K562 (cell line): ENCODE results near the gene PTAR1. TPM values are rescaled to one million over a fixed set of nuclear protein-coding genes. Genes with fewer than 3 reads are reported as not detected.

Source experiments
- ATF2 ChIP-seq: sonication (generic); formaldehyde crosslinking; IDR thresholded peaks from 2 replicates; pipeline ENCODE4 v1.8.1; 2022; ENCODE audit warnings: missing genetic modification reagents
- BRD4 ChIP-seq: fragments of 200-600 bp; sonication (generic); IDR thresholded peaks from 2 replicates; pipeline ENCODE4 v1.6.1; 2017; ENCODE audit warnings: inconsistent platforms
- E2F3 ChIP-seq: fragments of 250-450 bp; sonication (Bioruptor Pico); IDR thresholded peaks from 2 replicates; pipeline ENCODE4 v1.4.0; 2020; ENCODE audit warnings: mild to moderate bottlenecking
- E2F5 ChIP-seq: sonication (generic); formaldehyde crosslinking; IDR thresholded peaks from 2 replicates; pipeline ENCODE4 v1.8.0; 2022; ENCODE audit warnings: mild to moderate bottlenecking, missing genetic modification reagents
- GATA2 ChIP-seq: sonication (generic); formaldehyde crosslinking; IDR thresholded peaks from 2 replicates; pipeline ENCODE4 v1.4.0; 2020; ENCODE audit warnings: mild to moderate bottlenecking, missing genetic modification reagents
- HOXB6 ChIP-seq: fragments of 250-450 bp; sonication (Bioruptor Pico); IDR thresholded peaks from 2 replicates; pipeline ENCODE4 v1.5.1; 2022; ENCODE audit warnings: mild to moderate bottlenecking, borderline replicate concordance
- KLF13 ChIP-seq: fragments of 450-650 bp; IDR thresholded peaks from 2 replicates; pipeline ENCODE4 v1.6.1; 2016; ENCODE audit warnings: missing genetic modification characterization, low read depth, mild to moderate bottlenecking, missing compliant biosample characterization, moderate library complexity, borderline replicate concordance
- MAFG ChIP-seq: fragments of 450-650 bp; conservative IDR thresholded peaks from 2 replicates; pipeline ENCODE4 v1.6.1; 2016; ENCODE audit warnings: missing genetic modification characterization, missing compliant biosample characterization
- MCM3 ChIP-seq: fragments of 450-650 bp; IDR thresholded peaks from 2 replicates; pipeline ENCODE4 v1.6.1; 2016
- PATZ1 ChIP-seq: fragments of 250-450 bp; sonication (Bioruptor Pico); IDR thresholded peaks from 2 replicates; pipeline ENCODE4 v1.5.0; 2020; ENCODE audit warnings: mild to moderate bottlenecking, borderline replicate concordance
- PHB2 ChIP-seq: fragments of 450-650 bp; IDR thresholded peaks from 2 replicates; pipeline ENCODE4 v1.6.1; 2017; ENCODE audit warnings: low read depth
- POLR2AphosphoS5 ChIP-seq: IDR thresholded peaks from 2 replicates; pipeline ENCODE4 v1.6.1; 2011; ENCODE audit warnings: mild to moderate bottlenecking, low read depth, low read length, moderate library complexity; ENCODE audit not compliant: control insufficient read depth, insufficient read depth
- PRPF4 ChIP-seq: fragments of 200-400 bp; formaldehyde crosslinking; IDR thresholded peaks from one replicate; pipeline ENCODE4 v1.6.1; 2017; ENCODE audit warnings: low read length, low read depth, mild to moderate bottlenecking; ENCODE audit not compliant: insufficient read depth, poor library complexity, severe bottlenecking
- SMAD1 ChIP-seq: fragments of 150-350 bp; IDR thresholded peaks from 2 replicates; pipeline ENCODE4 v1.6.1; 2014; ENCODE audit warnings: low read length, low read depth; ENCODE audit not compliant: partially characterized antibody
- TSHZ1 ChIP-seq: fragments of 250-450 bp; sonication (Bioruptor Pico); IDR thresholded peaks from 2 replicates; pipeline ENCODE4 v1.4.0; 2020; ENCODE audit warnings: mild to moderate bottlenecking, moderate library complexity
- WHSC1 ChIP-seq: IDR thresholded peaks from one replicate; pipeline ENCODE4 v1.6.1; 2012; ENCODE audit warnings: low read length, control low read depth, inconsistent platforms
- ZNF165 ChIP-seq: fragments of 250-450 bp; sonication (Bioruptor Pico); IDR thresholded peaks from 2 replicates; pipeline ENCODE4 v1.4.0; 2020; ENCODE audit warnings: borderline replicate concordance
- ZNF311 ChIP-seq: fragments of 250-450 bp; sonication (Bioruptor Pico); IDR thresholded peaks from 2 replicates; pipeline ENCODE4 v1.4.0; 2020; ENCODE audit warnings: mild to moderate bottlenecking, moderate library complexity
- ZNF316 ChIP-seq: fragments of 450-650 bp; IDR thresholded peaks from 2 replicates; pipeline ENCODE4 v1.6.1; 2016
- ZNF444 ChIP-seq: fragments of 250-450 bp; sonication (Bioruptor Pico); IDR thresholded peaks from 2 replicates; pipeline ENCODE4 v1.4.0; 2020; ENCODE audit warnings: mild to moderate bottlenecking, moderate library complexity
- polyA plus RNA-seq, 8 experiments: library from polyadenylated mRNA; depleted of rRNA in 4 of 8; stranded (reverse) in 5 of 8; unstranded in 3 of 8; fragments of >200 nt; fragmentation: Nextera tagmentation in 2 of 8; fragmentation: Illumina TruSeq in 1 of 8; extraction: Ambion mirVana in 2 of 8; extraction: Trizol in 1 of 8; gene quantifications; 2 replicates each; pipeline versions ENCODE4 v1.2.1 to v1.2.3, GENCODE V29; 2011 to 2014; ENCODE audit warnings: inconsistent platforms in 1 of 8, missing spikeins in 1 of 8
- total RNA-seq, 7 experiments: library from RNA; depleted of rRNA in 6 of 7; stranded (reverse); fragments of >200 nt in 6 of 7; fragmentation: Illumina TruSeq in 2 of 7; extraction: Trizol in 2 of 7; gene quantifications; 2 replicates each; pipeline versions ENCODE4 v1.2.1 to v1.2.3, GENCODE V29; 2011 to 2021; ENCODE audit warnings: low replicate concordance in 1 of 7

Gene PTAR1
- total and polyA plus RNA-seq, 9 of the 15 experiments (the other 6 are each of a cell fraction or from before 2014, with no cell fraction given): 10.1 to 48.0 (median 28.0) TPM

GRCh38 chr9:69759421-69760277, at the start of gene PTAR1 (continued):
- TF ChIP-seq TSHZ1 (CRISPR knock-in tag) (no peak), ZNF444 (CRISPR knock-in tag) (no peak), ZNF165 (CRISPR knock-in tag) (no peak), SMAD1 (no peak), POLR2AphosphoS5 (peak; percentile 72), BRD4 (no peak), PHB2 (no peak), MAFG (tag) (no peak), ZNF311 (CRISPR knock-in tag) (no peak), KLF13 (tag) (no peak), GATA2 (CRISPR knock-in tag) (no peak), WHSC1 (no peak), MCM3 (no peak), PATZ1 (CRISPR knock-in tag) (no peak), E2F3 (CRISPR knock-in tag) (no peak; the same call in 1 of the 2 replicates), ATF2 (CRISPR knock-in tag) (no peak), PRPF4 (no peak), ZNF316 (no peak), E2F5 (no peak), HOXB6 (CRISPR knock-in tag) (no peak)
